OCI-LY7 (cell line): Measurements from ENCODE around the gene ELFN1. TPM values are rescaled to one million over a fixed set of nuclear protein-coding genes. Genes with fewer than 3 reads are reported as not detected.
A peak's percentile ranks its signal among the peaks of the same experiment; 100 is the strongest.

ENCODE experiments used
- BruUV-seq: library from RNA; stranded (reverse); fragments of 400-500 nt; replicated peaks from 2 replicates; lab custom pipeline; 2021; lab: Mats Ljungman, UMichigan
- CTCF ChIA-PET: fragments of 300-600 bp; sonication (Branson Sonifier 250); formaldehyde crosslinking; loops from one replicate; lab custom pipeline; 2022; ENCODE audit warnings: antibody characterized with exemption; ENCODE audit not compliant: unreplicated experiment; lab: Charles Lee
- POLR2A ChIA-PET: fragments of 300-600 bp; sonication (Branson Sonifier 250); formaldehyde crosslinking; loops from one replicate; lab custom pipeline; 2022; ENCODE audit warnings: antibody characterized with exemption; lab: Charles Lee
- DNase-seq: peaks from one replicate; pipeline ENCODE4 v3.0.0-alpha.2; 2015; ENCODE audit warnings: low spot score
- H2AFZ ChIP-seq: fragments of 200-600 bp; sonication (generic), shearing (Covaris generic); 2 replicates; pipeline ENCODE4 v1.6.1; 2014; ENCODE audit warnings: mild to moderate bottlenecking, antibody characterized with exemption, low read length, moderate library complexity
- H3K27ac ChIP-seq: fragments of 200-600 bp; sonication (generic); 2 replicates; pipeline ENCODE4 v1.5.1; 2014; ENCODE audit warnings: mixed run types, low read depth, mild to moderate bottlenecking, moderate library complexity, low read length, inconsistent platforms; ENCODE audit not compliant: poor library complexity, severe bottlenecking
- H3K36me3 ChIP-seq: fragments of 200-600 bp; sonication (generic); 2 replicates; pipeline ENCODE4 v1.6.1; 2014; ENCODE audit warnings: mild to moderate bottlenecking, antibody characterized with exemption, low read length, moderate library complexity, mixed read lengths; ENCODE audit not compliant: insufficient read depth
- H3K4me1 ChIP-seq: fragments of 200-600 bp; sonication (generic); 2 replicates; pipeline ENCODE4 v1.5.1; 2014; ENCODE audit warnings: mild to moderate bottlenecking, low read length; ENCODE audit not compliant: insufficient read depth, poor library complexity, severe bottlenecking
- H3K4me2 ChIP-seq: fragments of 200-600 bp; sonication (generic); 2 replicates; pipeline ENCODE4 v1.6.1; 2014; ENCODE audit warnings: mild to moderate bottlenecking, low read length
- H3K4me3 ChIP-seq: fragments of 200-600 bp; sonication (generic); 2 replicates; pipeline ENCODE4 v1.5.1; 2014; ENCODE audit warnings: mild to moderate bottlenecking, low read depth, low read length; ENCODE audit not compliant: poor library complexity, severe bottlenecking
- H3K79me2 ChIP-seq: fragments of 200-600 bp; sonication (generic); 2 replicates; pipeline ENCODE4 v1.6.1; 2016; ENCODE audit warnings: low read depth, mild to moderate bottlenecking, low read length, moderate library complexity, mixed read lengths; ENCODE audit not compliant: insufficient read depth
- H3K9me2 ChIP-seq: fragments of 200-600 bp; sonication (generic); 2 replicates; pipeline ENCODE4 v1.6.1; 2016; ENCODE audit warnings: mild to moderate bottlenecking, low read length, mixed read lengths; ENCODE audit not compliant: insufficient read depth
- H3K9me3 ChIP-seq: fragments of 200-600 bp; sonication (generic); 2 replicates; pipeline ENCODE4 v1.6.1; 2014; ENCODE audit warnings: mild to moderate bottlenecking, mixed run types, low read length, mixed read lengths
- H4K20me1 ChIP-seq: fragments of 200-600 bp; sonication (generic); 2 replicates; pipeline ENCODE4 v1.6.1; 2014; ENCODE audit warnings: mild to moderate bottlenecking, antibody characterized with exemption, low read length, moderate library complexity, mixed read lengths; ENCODE audit not compliant: insufficient read depth
- EZH2phosphoT487 ChIP-seq: fragments of 200-600 bp; sonication (generic); IDR thresholded peaks from 2 replicates; pipeline ENCODE4 v1.6.1; 2018; ENCODE audit warnings: low read depth, borderline replicate concordance, mild to moderate bottlenecking, mixed run types, antibody characterized with exemption, low read length, moderate library complexity, mixed read lengths
- intact Hi-C: fragments of 100-400 bp; cut with micrococcal nuclease; formaldehyde crosslinking; loops from one replicate; pipeline ENCODE4 v1.10.0; 2022; ENCODE audit not compliant: unreplicated experiment
- total RNA-seq, 2 experiments: library from RNA; depleted of rRNA in 1 of 2; stranded (reverse); fragments of >200 nt in 1 of 2; shearing (Covaris generic) in 1 of 2; gene quantifications; 2 replicates each; pipeline ENCODE4 v1.2.3, GENCODE V29; 2014 to 2022
- TF ChIP-seq, protein P1 (sequence below): fragments of 200-600 bp; sonication (generic); conservative IDR thresholded peaks from 2 replicates; pipeline ENCODE4 v1.5.1; 2014; ENCODE audit warnings: mild to moderate bottlenecking, antibody characterized with exemption, low read length, moderate library complexity, mixed read lengths

The ELFN1 gene
- total RNA-seq, 2 experiments from 2014 or later, result not detected

DNA sequence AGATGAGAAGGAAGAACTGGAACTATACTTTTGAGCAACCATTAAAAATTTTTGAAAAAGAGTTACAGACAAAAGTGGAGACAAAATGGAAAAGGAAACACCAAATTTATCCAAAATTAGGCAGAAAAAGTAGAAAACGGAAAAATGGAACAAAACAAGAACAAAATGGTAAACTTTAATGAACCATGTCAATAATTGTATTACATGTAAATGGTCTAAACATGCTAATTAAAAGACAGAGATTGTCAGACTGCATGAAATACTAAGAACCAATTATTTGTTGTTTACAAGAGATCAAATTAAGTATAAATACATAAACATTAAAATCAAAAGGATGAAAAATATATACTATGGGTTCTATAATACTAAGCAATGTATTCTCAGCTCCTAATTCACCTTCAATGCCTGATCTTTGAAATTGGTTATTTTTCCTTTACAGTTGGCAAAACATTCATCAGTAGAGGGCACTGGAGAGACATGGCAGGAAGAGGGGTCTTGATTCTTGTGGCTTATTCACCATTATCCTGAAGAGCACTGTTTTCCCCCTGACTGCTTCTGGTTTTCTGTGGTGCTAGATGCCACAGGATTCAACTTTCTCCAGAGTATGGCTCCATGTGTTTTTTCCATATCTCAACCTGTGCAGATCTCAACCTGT lies 124.9 kb downstream of the ELFN1 start:
- CTCF ChIA-PET, result no interaction called here

More for the DNA sequence above, 124.9 kb downstream of the ELFN1 start:
- BruUV-seq, result no TSS peak
- Histone ChIP-seq H4K20me1 (no peaks in the 10 kb centered on the region), H3K79me2 (no peaks in the 10 kb centered on the region), H3K9me2 (no peaks in the 10 kb centered on the region), H3K36me3 (no peaks in the 10 kb centered on the region), H2AFZ (no peak overlapping the region), H3K4me2 (no peak overlapping the region), H3K4me1 (no peaks in the 10 kb centered on the region), H3K9me3 (peaks cover 22% of the 10 kb centered on the region), H3K4me3 (no peak overlapping the region), H3K27ac (no peak overlapping the region)
- intact Hi-C loops, result no loop called here
- POLR2A ChIA-PET, result no interaction called here
- TF ChIP-seq EZH2phosphoT487, result no peak
- TF ChIP-seq, protein P1, sequence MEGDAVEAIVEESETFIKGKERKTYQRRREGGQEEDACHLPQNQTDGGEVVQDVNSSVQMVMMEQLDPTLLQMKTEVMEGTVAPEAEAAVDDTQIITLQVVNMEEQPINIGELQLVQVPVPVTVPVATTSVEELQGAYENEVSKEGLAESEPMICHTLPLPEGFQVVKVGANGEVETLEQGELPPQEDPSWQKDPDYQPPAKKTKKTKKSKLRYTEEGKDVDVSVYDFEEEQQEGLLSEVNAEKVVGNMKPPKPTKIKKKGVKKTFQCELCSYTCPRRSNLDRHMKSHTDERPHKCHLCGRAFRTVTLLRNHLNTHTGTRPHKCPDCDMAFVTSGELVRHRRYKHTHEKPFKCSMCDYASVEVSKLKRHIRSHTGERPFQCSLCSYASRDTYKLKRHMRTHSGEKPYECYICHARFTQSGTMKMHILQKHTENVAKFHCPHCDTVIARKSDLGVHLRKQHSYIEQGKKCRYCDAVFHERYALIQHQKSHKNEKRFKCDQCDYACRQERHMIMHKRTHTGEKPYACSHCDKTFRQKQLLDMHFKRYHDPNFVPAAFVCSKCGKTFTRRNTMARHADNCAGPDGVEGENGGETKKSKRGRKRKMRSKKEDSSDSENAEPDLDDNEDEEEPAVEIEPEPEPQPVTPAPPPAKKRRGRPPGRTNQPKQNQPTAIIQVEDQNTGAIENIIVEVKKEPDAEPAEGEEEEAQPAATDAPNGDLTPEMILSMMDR, result peak; percentile 69
- peak; percentile 18 for DNase-seq

Other genes with a start within 250 kb of the ELFN1 start
- 1.1 and 1.4 TPM in 2 replicates for gene MICALL2, start 210.8 kb upstream of the ELFN1 start, total RNA-seq (2014; rRNA removed; shearing (Covaris generic))
- 4.5 and 5.5 TPM in 2 replicates for gene MICALL2, start 210.8 kb upstream of the ELFN1 start, total RNA-seq (2022)
- 61.5 and 83.6 TPM in 2 replicates for gene INTS1, start 165.9 kb upstream of the ELFN1 start, total RNA-seq (2014; rRNA removed; shearing (Covaris generic))
- 187 and 188 TPM in 2 replicates for gene INTS1, start 165.9 kb upstream of the ELFN1 start, total RNA-seq (2022)
- gene MAFK, start 139.6 kb upstream of the ELFN1 start, total RNA-seq (2014; rRNA removed; shearing (Covaris generic)), result 25.2 and 26.1 TPM in 2 replicates
- gene MAFK, start 139.6 kb upstream of the ELFN1 start, total RNA-seq (2022), result 32.7 and 39.0 TPM in 2 replicates
- gene TMEM184A, start 114.1 kb upstream of the ELFN1 start, total RNA-seq (2014; rRNA removed; shearing (Covaris generic)), result 0.19 and 0.77 TPM in 2 replicates
- not detected in 2 replicates for gene TMEM184A, start 114.1 kb upstream of the ELFN1 start, total RNA-seq (2022)
- gene PSMG3, start 100.2 kb upstream of the ELFN1 start, total RNA-seq (2014; rRNA removed; shearing (Covaris generic)), result 128 and 129 TPM in 2 replicates
- 55.1 and 63.7 TPM in 2 replicates for gene PSMG3, start 100.2 kb upstream of the ELFN1 start, total RNA-seq (2022)